Measurements from ENCODE around the gene NSMCE1.
A peak's percentile ranks its signal among the peaks of the same experiment; 100 is the strongest.
"Not testable (repeated sequence)": the region's sequence is repeated elsewhere in the genome, so short reads cannot be mapped to it uniquely, and the experiment has no call there.

NSMCE1 gene

DNA sequence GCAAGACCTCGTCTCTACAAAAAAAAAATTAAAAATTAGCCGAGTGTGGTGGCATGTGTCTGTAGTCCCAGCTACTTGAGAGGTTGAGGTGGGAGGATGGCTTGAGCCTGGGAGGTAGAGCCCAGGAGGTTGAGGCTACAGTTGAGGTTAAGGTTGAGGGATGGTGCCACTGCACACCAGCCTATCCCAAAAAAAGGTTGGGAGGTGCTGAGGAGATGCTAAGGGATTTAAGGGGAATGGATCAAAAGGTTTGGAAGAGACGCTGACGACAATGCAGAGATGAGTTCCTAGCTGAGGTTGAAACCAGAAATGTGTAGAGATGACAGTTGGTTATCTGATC lies 4.7 kb upstream of the NSMCE1 start:
- Histone ChIP-seq H4K20me1 (ENCODE audit: insufficient read depth, low read length) (no peaks in the 10 kb centered on the region), H3K4me3 (ENCODE audit: low read depth in 1 of 2, low read length in 2 of 2) (no peak overlapping the region), H3K4me2 (ENCODE audit: insufficient read depth, low read length) (no peak overlapping the region), H3K79me2 (ENCODE audit: insufficient read depth, low read length) (peaks cover 16% of the 10 kb centered on the region), H3K27ac (ENCODE audit: low read length) (no peak overlapping the region), H3K27me3 (ENCODE audit: insufficient read depth, low read length, poor library complexity) (no peaks in the 10 kb centered on the region), H3K4me1 (ENCODE audit: insufficient read depth, low read length) (peaks cover 37% of the 10 kb centered on the region), H3K9ac (ENCODE audit: low read depth, low read length) (no peak overlapping the region), H3K9me3 (ENCODE audit: insufficient read depth, low read length, severe bottlenecking) (no peaks in the 10 kb centered on the region), H3K36me3 (ENCODE audit: insufficient read depth, low read length) (no peaks in the 10 kb centered on the region; the same call in 1 of the 2 replicates), H2AFZ (ENCODE audit: low read depth, low read length) (no peak overlapping the region)
- no peak for ATAC-seq (ENCODE audit: insufficient read depth, low read depth)
- TF ChIP-seq, protein P1, sequence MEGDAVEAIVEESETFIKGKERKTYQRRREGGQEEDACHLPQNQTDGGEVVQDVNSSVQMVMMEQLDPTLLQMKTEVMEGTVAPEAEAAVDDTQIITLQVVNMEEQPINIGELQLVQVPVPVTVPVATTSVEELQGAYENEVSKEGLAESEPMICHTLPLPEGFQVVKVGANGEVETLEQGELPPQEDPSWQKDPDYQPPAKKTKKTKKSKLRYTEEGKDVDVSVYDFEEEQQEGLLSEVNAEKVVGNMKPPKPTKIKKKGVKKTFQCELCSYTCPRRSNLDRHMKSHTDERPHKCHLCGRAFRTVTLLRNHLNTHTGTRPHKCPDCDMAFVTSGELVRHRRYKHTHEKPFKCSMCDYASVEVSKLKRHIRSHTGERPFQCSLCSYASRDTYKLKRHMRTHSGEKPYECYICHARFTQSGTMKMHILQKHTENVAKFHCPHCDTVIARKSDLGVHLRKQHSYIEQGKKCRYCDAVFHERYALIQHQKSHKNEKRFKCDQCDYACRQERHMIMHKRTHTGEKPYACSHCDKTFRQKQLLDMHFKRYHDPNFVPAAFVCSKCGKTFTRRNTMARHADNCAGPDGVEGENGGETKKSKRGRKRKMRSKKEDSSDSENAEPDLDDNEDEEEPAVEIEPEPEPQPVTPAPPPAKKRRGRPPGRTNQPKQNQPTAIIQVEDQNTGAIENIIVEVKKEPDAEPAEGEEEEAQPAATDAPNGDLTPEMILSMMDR (IDR thresholded peaks at IDR 0.05; ENCODE audit: borderline replicate concordance, extremely low read depth, low read length, poor library complexity, severe bottlenecking): no peak
- no peak for TF ChIP-seq EZH2 (IDR thresholded peaks at IDR 0.05; ENCODE audit: borderline replicate concordance, low read depth, low read length, severe bottlenecking)
- DNase-seq: no peak

DNA sequence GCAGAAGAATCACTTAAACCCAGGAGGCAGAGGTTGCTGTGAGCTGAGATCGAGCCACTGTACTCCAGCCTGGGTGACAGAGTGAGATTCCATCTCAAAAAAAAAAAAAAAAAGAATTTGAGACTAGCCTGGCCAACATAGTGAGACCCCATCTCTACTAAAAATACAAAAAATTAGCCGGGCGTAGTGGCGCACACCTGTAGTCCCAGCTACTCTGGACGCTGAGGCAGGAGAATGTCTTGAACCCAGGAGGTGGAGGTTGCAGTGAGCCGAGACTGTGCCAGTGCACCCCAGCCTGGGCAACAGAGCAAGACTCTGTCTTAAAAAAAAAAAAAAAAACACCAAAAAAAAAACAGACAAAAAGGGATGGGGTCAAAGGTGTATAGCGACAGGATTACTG lies 4.1 kb upstream of the NSMCE1 start:
- not testable (repeated sequence) for DNase-seq; ATAC-seq (ENCODE audit: insufficient read depth, low read depth); H3K4me2 ChIP-seq (ENCODE audit: insufficient read depth, low read length); H2AFZ ChIP-seq (ENCODE audit: low read depth, low read length); H3K36me3 ChIP-seq (ENCODE audit: insufficient read depth, low read length); H3K27me3 ChIP-seq (ENCODE audit: insufficient read depth, low read length, poor library complexity); H4K20me1 ChIP-seq (ENCODE audit: insufficient read depth, low read length); H3K9me3 ChIP-seq (ENCODE audit: insufficient read depth, low read length, severe bottlenecking); H3K9ac ChIP-seq (ENCODE audit: low read depth, low read length); H3K27ac ChIP-seq (ENCODE audit: low read length); H3K4me3 ChIP-seq (ENCODE audit: low read depth in 1 of 2, low read length in 2 of 2)
- Histone ChIP-seq H3K79me2 (ENCODE audit: insufficient read depth, low read length) (peaks cover 22% of the 10 kb centered on the region), H3K4me1 (ENCODE audit: insufficient read depth, low read length) (peaks cover 42% of the 10 kb centered on the region)

DNA sequence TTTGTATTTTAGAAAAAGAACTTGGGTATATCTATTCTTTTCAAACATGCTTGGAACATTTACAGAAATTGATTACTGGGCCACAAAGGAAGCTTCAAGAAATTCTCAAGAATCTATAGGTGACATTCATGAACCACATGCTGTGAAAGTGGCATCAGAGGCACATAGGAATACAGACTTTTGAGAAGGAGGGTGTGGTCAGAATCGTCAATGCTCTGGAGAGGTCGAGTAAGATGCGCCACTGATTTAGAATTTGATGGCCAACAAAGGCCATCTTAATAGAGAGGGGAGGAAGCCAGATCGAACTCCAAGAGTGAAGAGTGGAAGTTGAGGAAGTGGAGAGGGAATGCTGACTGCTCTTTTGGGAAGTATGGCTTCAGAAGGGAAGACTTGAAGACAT lies 3.5 kb upstream of the NSMCE1 start:
- peaks cover 48% of the 10 kb centered on the region for H3K4me1 ChIP-seq (ENCODE audit: insufficient read depth, low read length)
- H3K27ac ChIP-seq (ENCODE audit: low read length): no peak overlapping the region
- H3K27me3 ChIP-seq (ENCODE audit: insufficient read depth, low read length, poor library complexity): no peaks in the 10 kb centered on the region

DNA sequence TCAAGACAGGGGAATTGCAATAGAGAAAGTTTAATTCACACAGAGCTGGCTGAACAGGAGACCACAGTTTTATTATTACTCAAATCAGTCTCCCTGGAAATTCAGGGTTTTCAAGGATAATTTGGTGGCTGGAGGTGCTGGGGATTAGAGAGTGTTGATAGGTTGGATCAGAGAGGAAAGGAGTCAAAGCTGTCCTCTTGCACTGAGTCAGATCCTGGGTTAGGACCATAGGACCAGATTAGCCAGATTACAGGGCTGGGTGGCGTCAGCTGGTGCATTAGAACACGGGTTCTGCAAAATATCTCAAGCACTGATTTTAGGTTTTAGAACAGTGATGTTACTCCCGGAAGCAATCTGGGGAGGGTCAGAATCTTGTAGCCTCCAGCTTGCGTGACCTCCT lies 1.8 kb upstream of the NSMCE1 start:
- ATAC-seq (ENCODE audit: insufficient read depth, low read depth) (no peak), DNase-seq (no peak)
- H3K4me2 ChIP-seq (ENCODE audit: insufficient read depth, low read length): peak overlapping the region; percentile 90; the same call in 1 of the 2 replicates
- TF ChIP-seq EZH2 (IDR thresholded peaks at IDR 0.05; ENCODE audit: borderline replicate concordance, low read depth, low read length, severe bottlenecking): no peak
- TF ChIP-seq, protein P1 (IDR thresholded peaks at IDR 0.05; ENCODE audit: borderline replicate concordance, extremely low read depth, low read length, poor library complexity, severe bottlenecking): no peak
- no peak overlapping the region for H3K9ac ChIP-seq (ENCODE audit: low read depth, low read length)
- no peak overlapping the region for H2AFZ ChIP-seq (ENCODE audit: low read depth, low read length)
- H3K79me2 ChIP-seq (ENCODE audit: insufficient read depth, low read length): peaks cover 34% of the 10 kb centered on the region
- peaks cover 53% of the 10 kb centered on the region for H3K4me1 ChIP-seq (ENCODE audit: insufficient read depth, low read length)
- no peaks in the 10 kb centered on the region; the same call in 1 of the 2 replicates for H3K36me3 ChIP-seq (ENCODE audit: insufficient read depth, low read length)
- H3K4me3 ChIP-seq (ENCODE audit: low read depth in 1 of 2, low read length in 2 of 2): no peak overlapping the region
- H3K27ac ChIP-seq (ENCODE audit: low read length): no peak overlapping the region
- no peaks in the 10 kb centered on the region for H3K27me3 ChIP-seq (ENCODE audit: insufficient read depth, low read length, poor library complexity)
- H3K9me3 ChIP-seq (ENCODE audit: insufficient read depth, low read length, severe bottlenecking): no peaks in the 10 kb centered on the region
- no peaks in the 10 kb centered on the region for H4K20me1 ChIP-seq (ENCODE audit: insufficient read depth, low read length)

More for the DNA sequence above, 3.5 kb upstream of the NSMCE1 start:
- H4K20me1 ChIP-seq (ENCODE audit: insufficient read depth, low read length): no peaks in the 10 kb centered on the region
- H3K79me2 ChIP-seq (ENCODE audit: insufficient read depth, low read length): peaks cover 28% of the 10 kb centered on the region
- ATAC-seq (ENCODE audit: insufficient read depth, low read depth) (no peak), DNase-seq (no peak)
- no peaks in the 10 kb centered on the region; the same call in 1 of the 2 replicates for H3K36me3 ChIP-seq (ENCODE audit: insufficient read depth, low read length)
- no peak overlapping the region for H3K4me3 ChIP-seq (ENCODE audit: low read depth in 1 of 2, low read length in 2 of 2)
- no peak overlapping the region for H2AFZ ChIP-seq (ENCODE audit: low read depth, low read length)
- H3K9ac ChIP-seq (ENCODE audit: low read depth, low read length): no peak overlapping the region
- TF ChIP-seq, protein P1 (IDR thresholded peaks at IDR 0.05; ENCODE audit: borderline replicate concordance, extremely low read depth, low read length, poor library complexity, severe bottlenecking): no peak
- no peak for TF ChIP-seq EZH2 (IDR thresholded peaks at IDR 0.05; ENCODE audit: borderline replicate concordance, low read depth, low read length, severe bottlenecking)
- no peaks in the 10 kb centered on the region for H3K9me3 ChIP-seq (ENCODE audit: insufficient read depth, low read length, severe bottlenecking)
- H3K4me2 ChIP-seq (ENCODE audit: insufficient read depth, low read length): no peak overlapping the region
